Tibial nerve (tissue), 4 donors: ENCODE results near the gene FNBP1L.

Experiments
- EP300 ChIP-seq, 2 donors: sonication (generic); formaldehyde crosslinking; IDR thresholded peaks; one replicate each; pipeline ENCODE4 v1.6.1; 2017; ENCODE audit warnings: antibody characterized with exemption in 2 of 2, mild to moderate bottlenecking in 1 of 2
- POLR2A ChIP-seq, 2 donors: fragments of 450-650 bp; IDR thresholded peaks; one replicate each; pipeline ENCODE4 v1.6.1; 2017; ENCODE audit warnings: antibody characterized with exemption in 2 of 2, mild to moderate bottlenecking in 2 of 2, moderate library complexity in 2 of 2
- TF ChIP-seq, protein P1 (sequence below), 5 experiments: fragments of 200-600 bp in 3 of 5; fragments of 450-650 bp in 2 of 5; sonication (generic) in 3 of 5; IDR thresholded peaks; one replicate each; pipeline ENCODE4 v1.5.1; 2016 to 2019; ENCODE audit warnings: antibody characterized with exemption in 5 of 5, mild to moderate bottlenecking in 3 of 5, moderate library complexity in 2 of 5

DNA sequence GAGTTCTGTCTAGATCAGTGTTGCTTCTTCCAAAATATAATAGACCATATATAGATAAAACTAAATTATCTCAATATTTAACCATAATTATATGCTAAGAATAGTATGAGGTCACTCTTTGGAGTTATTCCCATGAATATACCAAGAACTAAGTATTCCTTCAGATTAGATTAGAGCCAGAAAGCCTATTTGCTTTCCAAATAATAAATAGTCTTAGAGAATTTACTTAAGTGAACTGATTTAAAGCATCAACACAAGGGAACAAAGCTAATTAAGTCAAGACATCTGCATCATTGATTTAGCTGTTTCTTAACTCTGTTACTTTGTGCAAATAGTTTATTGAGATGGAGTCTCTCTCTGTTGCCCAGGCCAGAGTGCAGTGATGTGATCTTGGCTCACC is 35.7 kb downstream of the FNBP1L start:
- TF ChIP-seq, protein P1, sequence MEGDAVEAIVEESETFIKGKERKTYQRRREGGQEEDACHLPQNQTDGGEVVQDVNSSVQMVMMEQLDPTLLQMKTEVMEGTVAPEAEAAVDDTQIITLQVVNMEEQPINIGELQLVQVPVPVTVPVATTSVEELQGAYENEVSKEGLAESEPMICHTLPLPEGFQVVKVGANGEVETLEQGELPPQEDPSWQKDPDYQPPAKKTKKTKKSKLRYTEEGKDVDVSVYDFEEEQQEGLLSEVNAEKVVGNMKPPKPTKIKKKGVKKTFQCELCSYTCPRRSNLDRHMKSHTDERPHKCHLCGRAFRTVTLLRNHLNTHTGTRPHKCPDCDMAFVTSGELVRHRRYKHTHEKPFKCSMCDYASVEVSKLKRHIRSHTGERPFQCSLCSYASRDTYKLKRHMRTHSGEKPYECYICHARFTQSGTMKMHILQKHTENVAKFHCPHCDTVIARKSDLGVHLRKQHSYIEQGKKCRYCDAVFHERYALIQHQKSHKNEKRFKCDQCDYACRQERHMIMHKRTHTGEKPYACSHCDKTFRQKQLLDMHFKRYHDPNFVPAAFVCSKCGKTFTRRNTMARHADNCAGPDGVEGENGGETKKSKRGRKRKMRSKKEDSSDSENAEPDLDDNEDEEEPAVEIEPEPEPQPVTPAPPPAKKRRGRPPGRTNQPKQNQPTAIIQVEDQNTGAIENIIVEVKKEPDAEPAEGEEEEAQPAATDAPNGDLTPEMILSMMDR (IDR thresholded peaks at IDR 0.05) = no peak
- TF ChIP-seq POLR2A (IDR thresholded peaks at IDR 0.05) (no peak), EP300 (IDR thresholded peaks at IDR 0.05) (no peak)
